Left hindlimb (tissue), 1 donor: ENCODE measurements around the gene NLGN4X.

ENCODE experiments used
- DNase-seq: peaks from one replicate; pipeline ENCODE4 v3.0.0-alpha.2; 2018

Gene NLGN4X

DNA sequence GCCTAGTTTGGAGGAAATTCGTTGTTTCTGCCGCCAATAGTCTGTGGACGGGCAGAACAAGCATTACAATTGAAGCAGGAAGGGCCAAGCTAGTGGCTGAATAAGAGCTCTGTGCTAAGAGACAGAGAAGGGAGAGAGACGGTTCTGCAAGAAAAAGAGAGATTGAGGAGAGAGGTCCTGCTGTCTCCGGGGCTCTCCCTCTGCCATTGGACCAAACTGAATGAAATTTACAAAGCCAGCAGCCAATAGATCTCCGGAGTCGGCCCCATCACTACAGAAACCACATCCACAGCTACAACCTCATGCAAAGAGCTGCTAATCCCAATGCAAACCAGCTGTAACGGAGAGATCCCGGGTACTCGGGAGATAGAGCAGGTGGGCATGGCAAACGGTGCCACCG lies at the start of gene NLGN4X:
Gene NLGN4X, minus strand, starts transcription at position 148 of the 400 bp plus-strand sequence. CDS start 77,401 bp downstream, outside the sequence.
- peak; percentile 27 for DNase-seq

DNA sequence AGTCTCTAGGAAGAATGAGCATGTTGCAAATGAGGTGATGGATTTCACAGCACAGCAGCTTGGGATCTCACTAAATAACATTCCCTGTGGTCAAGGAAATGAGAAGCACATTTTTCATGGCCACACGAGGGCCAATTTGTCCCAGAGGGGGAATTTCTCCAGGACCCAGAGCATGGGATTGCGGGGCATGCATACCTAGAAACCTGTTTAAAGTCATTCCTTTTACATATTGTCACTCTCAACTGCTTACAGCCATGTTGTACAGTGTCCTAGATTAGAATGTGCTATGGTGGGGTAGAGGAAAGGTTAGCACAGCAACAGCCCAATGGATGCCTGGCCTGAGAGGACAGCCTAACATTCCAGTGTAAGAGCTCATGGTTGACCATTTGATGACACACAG lies 37.4 kb upstream of the NLGN4X start:
- DNase-seq, result no peak

DNA sequence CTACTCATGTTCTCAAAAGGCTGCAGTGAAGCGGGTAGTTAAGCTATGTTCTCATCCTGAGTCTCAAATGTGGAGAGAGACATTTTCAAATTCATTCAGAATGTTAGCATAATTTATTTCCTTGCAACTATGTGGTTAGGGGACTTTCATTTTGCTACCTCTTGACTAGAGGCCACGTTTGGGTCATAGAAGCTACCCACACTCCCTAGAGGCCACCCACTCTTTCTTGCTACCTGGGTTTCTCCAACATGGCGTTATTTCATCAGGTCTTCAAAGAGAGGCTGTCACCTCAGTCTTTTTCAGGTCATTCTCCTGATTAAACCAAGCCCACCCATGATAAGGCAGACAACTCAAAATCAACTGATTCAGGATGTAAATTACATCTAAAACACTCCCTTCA lies 34.3 kb upstream of the NLGN4X start:
- no peak for DNase-seq

DNA sequence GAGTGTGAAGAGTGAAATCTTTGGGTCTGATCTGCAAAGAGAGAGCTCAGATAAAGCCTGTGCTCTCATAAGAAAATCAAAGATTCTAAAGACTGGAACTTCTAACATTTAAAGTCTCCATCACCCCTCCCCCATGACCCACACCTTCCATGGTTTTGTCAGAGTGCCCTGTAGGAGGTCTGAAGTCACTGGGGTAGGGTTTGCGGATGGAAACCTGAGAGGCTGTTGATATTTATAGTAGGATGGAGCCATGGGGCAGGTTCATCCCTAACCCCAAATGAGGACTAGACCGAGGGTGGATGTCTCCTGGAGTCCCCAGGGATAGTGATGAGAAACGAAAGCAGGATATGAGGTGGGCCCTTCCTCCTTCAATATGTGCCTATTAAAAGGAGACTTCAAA lies 28.4 kb upstream of the NLGN4X start:
- DNase-seq, result no peak

DNA sequence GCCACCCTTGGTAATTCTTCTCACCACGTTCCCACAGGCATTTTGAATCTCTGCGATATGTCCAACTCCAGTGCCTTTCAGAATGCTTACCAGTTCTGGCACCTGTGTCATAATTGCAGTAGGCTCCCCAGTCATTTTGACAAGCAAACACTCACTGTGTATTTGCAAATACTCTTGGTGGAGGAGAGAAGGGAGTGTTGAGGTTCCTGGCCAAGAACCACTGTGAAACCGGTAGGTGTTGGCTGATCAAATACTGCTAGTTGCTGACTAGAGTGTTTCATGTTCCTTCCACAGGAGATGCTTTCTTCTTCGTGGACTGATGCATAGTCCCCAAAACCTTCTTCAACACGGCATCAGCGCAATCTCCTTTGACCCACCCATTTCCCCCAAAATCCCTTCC lies 16.0 kb upstream of the NLGN4X start:
- DNase-seq, result no peak

DNA sequence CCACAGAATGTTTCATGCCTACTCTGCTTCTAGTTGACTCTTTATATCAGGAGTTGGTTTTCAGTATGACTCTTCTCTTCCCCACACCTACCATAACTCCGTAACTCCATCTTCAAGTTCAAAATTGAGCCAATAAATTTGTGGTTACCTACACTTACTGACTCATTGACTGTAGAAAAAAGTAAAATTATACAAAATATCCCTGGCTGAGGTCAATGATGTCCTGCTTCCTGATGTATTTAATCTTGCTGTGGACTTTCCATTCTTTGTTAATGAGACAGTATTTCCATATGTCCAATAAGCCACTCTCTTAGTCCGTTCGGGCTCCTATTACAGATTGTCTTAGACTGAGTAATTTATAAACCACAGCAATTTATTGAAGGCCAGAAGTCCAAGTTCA lies 9.9 kb upstream of the NLGN4X start:
- DNase-seq, result no peak

DNA sequence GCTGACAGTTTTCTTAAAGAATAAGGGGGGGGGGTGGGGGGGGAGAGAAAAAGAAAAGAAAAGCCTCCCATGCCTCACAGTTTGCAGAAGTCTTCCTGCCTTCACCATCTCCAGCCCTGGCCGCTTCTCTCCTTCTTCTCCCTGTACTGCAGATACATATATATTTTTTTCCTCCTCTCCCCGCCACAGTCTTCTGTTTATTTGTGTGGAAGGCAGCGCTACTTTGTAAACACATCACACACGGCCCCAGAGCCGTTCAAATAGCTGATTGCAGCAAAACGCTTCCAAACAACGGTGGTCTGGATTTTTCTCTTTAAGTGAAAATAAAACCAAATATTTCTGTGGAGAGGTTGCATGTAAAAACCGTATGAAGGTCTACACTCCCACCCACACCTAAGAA lies 732 bp downstream of the NLGN4X start:
- DNase-seq, result no peak

DNA sequence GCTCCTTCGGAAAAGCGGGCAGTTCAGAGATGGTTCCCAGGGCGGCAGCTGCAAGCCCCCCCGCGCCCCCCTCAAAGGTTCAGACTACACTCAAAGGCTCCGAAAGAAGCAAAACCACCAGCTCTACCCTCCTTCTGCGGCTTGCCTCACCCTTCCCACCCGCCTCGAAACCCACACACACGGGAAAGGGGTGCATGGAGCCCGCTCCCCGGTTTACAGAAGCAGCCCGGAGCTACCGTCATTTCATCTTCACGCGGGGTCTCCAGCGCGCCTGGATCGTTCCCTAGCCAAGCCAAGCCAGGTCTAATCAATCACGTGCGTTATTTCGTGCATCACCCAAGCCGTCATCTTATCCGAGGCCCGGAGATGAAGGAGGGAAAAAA lies 1.2 kb downstream of the NLGN4X start:
- DNase-seq, result no peak

DNA sequence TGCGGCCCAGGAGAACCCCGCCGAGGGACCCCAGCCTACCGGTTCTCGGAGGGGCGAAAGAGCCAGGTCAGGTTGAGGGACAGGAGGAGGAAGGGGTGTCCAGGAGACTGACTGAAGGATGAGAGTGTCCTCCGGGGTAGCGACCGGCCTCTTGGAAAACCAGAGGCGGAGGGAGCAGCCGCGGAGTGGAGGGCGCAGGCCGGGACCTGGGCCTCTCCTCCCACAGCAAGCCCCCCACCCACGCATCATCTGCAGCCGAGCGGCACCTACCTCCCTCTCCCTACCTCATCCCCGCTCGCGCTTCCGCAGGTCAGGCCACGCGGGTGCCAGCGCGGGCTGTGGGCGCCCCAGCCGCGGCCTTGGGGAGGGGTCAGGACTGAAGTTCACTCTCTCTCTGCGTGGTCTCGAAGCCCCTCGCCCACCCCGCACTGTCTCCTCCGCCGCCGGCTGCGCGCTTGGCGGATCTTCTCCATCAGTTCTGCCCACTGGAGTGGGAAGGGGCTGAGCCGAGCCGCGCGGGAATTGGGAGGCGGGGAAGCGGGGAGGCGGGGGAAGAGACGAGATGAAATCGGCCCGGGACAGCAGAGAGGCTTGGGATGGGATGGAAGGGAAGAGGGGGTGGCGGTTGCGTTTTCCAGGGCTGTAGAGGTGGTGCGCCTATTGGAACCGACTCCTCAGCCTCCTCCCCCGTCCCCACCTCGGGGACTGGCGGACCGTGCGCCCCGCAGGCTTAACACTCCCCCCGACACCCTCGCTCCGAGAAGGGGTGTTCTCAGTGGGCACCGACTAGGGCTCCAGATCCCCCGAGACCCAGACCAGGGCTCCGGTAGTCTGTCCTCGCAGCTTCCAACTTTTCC lies 1.8 kb downstream of the NLGN4X start:
- DNase-seq, result peak; percentile 44

DNA sequence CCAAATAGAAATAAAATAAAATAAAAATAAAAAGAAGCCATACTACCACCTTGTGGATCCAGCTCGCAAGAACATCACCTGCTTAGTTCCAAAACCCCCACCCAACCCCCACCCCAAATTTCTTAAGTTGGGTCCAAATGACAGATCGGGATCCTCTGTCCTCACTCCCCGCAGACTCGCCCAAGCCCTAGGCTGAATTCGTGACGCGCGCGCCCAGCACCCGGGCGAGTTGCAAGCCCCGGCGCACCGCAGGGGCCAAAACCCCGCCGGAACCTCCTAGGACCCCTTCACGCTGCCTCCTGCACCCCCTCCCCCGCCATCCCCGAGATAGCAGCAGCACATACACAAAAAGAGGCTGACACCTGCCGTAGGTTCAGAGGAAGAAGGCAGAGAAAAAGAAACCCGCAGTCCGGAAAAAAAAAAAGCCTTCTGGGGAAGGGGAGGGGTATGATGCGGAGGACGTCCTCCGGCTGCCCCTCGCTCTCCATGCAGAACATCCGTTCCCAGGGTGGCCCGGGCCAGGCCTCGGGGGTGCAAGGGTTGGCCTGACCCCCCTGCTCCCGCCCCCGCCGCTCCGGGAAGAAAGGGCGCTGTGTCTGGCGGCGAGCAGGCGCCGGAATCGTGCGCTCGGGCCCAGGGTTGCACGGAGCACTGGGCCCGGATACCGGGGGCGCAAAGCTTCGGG lies 2.6 kb downstream of the NLGN4X start:
- DNase-seq, result peak; percentile 40

DNA sequence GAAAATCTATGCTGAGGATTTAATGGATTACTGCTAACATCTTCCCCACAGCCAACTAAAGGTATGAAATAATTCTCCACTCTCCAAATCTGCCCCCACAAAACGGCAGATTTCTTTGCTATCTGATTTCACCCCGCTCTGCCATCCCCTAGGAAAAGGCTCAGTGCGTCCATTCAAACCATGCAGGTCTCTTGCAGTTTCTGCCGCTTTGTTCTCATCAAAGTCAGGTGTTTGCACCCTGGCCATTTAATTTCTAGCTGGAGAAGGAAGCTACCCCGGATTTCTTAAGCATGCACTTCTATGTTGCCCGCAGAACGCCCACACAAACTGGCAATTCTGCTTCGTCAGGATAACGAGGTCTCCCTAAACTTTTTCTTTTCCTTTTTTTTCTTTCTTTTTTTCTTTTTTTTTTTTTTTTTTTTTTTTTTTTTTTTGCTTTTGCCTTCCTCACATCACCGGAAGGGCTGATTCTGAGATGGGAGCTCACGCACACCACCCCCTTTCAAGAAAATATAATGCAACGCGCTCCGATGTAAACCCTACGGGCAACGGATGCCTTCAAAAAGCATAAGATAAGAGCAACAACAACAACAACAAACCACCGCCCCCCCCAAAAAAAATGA lies 3.3 kb downstream of the NLGN4X start:
- no peak for DNase-seq

DNA sequence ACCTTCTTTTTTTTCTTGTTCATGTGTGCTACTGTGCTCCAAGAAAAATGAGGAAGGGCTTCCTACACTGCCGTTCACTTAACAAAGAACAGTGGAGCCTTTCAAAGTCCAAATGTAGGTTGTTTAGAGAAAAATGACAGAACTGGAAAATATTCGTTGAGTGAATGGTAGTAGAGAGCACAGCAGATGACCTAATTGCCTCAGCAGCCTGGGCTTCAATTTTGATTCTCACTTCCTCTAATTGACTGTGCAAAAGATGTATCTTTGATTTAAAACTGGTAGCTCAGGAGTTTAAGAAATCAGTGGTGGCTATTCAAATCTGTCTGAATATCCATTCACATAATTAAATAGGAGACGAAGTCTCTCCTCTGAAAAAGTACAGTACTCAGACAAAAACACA lies 5.2 kb downstream of the NLGN4X start:
- no peak for DNase-seq

DNA sequence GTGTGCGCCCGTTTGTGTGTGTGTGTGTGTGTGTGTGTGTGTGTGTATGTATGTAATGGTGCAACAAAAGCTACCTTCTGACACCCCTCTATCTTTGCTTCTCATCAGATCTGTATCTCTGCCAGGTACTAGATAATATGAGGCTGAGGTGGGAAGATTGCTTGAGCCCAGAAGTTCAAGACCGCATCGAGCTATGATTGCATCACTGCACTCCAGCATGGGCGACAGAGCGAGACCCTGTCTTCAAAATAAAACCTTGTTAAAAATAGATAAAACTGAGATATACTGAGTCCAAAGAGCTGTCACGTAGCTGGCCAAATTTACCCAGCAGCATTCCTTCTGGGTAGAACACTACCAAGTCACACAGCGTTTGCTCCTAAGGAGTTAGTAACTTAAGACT lies 18.4 kb downstream of the NLGN4X start:
- no peak for DNase-seq

DNA sequence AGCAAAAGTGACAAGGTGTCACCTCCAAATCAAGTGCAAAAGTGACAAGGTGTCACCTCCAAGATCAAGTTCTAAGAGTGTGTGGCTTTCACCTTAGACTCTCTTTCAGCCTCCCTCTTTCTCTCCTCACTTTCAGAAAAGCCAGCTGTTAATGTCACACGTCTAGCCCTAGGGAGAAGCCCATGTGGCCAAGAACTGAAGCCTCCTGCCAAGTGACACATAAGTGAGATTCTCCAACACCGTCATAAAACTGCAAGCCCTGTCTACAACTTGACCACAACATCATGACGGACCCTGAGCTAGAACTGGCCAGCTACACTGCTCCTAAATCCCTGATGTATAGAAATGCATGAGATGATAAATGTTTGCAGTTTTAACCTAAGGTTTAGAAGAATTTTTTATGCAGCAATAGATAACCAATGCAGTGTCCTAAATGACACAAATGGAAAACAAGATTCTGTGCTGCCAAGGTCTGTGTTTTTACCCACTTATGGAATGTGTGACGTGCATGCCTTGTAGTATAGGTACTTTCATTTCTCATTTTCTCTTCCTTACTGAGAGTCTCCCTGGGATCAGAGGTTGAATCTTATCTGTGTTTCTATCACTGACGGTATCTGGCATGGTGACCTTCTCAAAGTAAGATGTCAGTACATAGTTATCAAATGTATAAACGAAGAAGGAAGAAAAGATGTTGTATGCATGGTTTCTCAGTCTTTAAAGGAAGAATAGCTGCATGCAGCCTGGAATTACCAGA lies 25.0 kb downstream of the NLGN4X start:
- DNase-seq, result no peak

DNA sequence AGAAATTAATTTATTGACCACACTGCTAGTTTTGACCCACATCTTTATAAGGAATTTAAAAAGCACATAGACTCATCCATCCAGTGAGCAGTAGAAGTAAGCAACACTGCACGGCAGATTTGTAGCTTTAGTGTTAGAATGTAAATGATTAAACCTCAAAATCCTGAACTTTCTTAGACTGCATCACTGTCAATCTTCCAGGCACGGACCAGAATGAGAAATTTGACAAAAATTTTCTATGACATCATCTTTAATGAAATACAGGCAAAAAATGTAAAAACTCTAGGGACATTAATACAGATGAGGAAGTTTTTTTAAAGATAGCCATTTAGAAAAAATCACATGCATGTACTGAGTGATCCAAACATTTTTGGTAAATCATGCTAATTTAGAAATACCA lies 29.2 kb downstream of the NLGN4X start:
- DNase-seq, result no peak

DNA sequence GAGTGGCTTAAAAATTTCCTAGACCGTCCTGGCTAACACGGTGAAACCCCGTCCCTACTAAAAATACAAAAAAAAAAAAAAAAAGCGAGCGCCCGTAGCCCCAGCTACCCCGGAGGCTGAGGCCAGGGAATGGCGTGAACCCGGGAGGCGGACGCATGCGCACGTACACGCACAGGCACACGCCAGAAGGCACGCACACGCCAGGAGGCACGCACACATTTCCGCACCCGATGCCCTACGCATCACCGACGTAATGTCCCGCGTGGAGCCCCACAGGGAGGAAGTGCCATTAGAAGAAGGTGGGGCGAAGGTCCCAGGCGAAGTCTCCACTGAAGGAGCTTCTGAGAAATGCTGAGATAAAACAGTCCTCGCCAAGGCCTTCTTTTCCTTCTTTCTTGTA lies 41.4 kb downstream of the NLGN4X start:
- DNase-seq, result no peak

DNA sequence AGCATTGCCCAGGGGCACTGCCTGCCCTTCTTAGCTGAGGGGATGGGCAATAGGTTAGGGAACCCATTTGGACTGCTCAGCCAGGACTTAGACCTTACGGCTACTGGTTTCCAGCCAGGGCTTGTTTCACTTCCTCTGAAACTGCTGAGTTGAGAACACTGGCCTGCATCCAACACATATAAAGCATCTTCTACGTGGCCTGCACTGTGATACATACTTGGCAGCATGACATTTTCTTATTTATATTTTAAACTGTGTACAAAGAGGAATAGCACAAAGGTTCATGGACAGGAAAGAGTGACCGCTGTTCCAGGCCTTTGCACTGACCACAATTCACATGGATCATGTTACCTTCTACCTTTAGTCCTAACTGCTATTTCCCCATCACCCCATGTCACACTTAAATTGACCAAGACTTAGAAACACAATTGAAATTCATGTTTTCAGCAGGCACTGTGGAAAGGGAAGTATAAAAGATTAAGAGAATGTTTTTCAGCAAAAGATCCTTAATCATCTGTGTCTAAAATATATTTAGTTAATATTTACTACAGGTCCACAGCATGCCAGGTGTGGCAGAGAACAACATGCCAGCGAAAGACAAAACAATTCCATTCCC lies 43.7 kb downstream of the NLGN4X start:
- DNase-seq, result no peak

DNA sequence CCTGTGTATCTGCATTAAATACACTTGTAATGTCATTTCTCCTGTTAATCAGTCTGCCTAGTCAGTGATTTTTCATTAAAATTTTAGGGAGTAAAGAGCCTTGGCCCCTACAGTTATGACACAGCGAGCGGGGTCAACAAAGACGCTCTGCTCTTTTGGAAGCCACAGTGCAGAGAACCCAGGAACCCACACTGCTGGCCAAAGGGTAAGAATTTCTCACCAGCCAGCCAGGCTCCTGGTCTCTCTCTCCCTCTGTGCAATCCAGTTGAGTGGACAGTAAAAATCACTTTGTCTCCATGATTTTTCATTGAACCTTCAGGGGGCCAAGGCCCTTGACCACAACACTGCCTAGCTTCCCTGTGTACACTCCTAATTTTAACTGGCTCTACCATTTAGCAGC lies 52.8 kb downstream of the NLGN4X start:
- no peak for DNase-seq

DNA sequence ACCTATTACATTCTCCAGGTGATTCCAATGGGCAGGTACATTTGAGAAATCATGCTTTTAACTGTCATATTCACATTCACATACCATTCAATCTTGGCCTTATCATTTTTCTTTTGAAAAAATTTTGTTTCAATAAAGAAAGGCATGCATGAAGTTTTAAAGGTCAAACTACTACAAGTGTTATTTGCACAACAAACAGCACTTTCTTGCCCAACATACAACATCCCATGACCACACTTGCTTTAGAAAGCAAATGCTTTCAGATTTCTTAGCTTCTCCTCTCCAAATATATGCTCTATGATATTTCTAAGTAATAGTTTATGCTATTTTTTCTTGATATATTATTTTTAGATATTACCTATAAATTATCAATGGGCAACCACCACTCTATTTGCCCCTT lies 58.2 kb downstream of the NLGN4X start:
- no peak for DNase-seq

DNA sequence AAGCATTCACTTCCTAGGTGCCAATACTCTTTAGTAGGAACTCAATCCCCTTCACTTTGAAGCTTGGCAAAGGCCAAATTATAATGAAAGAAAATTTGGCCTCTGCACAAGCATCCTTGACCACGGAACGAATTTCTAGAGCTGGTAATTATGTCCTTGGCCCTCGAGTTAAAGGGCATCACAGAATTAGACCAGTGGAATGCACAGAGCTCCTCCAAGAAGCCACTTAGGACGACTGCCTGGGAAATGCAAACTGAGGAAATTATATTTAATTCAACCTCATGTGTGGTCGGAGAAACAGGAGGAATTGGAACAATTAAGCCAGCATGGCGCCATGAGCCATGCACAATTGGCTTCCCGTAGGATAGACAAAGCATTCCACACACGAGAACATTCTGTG lies 59.3 kb downstream of the NLGN4X start:
- DNase-seq, result no peak

DNA sequence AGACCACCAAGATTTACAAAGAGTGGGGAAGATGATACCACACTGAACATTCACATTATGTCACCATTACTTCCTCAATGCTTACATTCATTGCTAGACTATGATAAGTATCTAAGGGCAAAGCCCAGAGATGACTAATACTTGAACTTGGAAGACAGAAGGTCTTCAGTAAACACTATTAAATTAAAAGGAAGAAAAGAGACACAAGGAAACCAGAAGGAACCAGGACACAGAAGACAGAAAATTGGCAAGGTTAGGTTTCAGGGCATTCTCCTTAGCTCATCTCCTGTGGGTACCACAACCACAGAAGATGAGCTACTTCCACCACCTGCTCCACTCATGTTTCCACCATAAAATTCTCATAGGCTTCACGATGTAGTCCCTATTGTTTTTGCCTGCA lies 64.9 kb downstream of the NLGN4X start:
- no peak for DNase-seq

DNA sequence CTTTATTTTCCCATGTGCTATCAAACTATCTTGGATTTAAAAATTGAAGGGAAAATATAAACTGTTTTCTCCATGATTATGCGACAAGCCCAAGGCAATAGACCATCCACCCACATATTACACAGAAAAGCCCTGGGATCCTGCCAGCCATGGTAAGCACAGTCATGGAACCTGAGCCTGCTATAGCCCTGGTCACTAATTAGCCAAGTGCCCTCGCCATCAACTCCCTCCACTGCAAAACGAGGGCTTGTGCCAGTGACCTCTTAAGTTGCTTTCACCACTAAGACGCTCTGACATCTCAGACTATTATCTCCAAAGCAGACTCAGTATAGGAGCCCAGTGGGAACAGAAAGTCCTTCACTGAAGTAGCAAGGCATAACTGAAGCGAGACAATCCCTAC lies 69.2 kb downstream of the NLGN4X start:
- no peak for DNase-seq

DNA sequence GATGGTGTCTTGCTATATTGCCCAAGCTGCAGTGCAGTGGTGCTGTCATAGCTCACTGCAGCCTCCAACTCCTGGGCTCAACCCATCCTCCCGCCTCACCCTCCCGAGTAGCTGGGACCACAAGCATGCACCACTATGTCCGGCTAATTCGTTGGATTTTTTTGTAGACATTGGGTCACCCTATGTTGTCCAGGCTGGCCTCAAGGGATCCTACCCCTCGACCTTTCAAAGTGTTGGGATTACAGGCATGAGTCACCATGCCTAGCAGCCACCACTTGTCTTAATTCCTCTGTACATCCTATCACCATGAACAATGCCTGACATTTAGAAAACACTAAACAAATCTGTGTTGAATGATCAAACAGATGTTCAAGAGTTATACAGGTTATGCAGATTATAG lies 76.7 kb downstream of the NLGN4X start:
- DNase-seq, result no peak
